ENCODE measurements around the gene KCNAB2. TPM values are rescaled to one million over a fixed set of nuclear protein-coding genes. Genes with fewer than 3 reads are reported as not detected.

The KCNAB2 gene
- polyA plus RNA-seq, 1 of the 3 experiments (the other 2 are of a cell fraction), result 7.6 TPM

DNA sequence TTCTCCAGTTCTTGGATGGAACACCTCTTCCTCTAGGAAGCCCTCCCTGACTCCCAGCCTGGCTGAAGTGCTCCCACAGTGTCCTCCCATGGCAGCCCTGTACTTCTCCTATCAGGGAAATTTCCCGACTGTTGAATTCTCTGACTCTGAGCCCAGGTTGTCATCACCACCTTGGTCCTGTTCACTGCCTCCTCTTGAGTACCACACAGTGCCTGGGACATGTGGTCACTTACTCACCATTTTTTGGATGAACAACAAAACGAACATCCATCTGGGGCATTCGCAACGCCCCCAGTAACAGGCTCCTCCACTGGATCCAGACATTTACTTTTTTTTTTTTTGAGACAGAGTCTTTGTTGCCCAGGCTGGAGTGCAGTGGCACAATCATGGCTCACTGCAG is 97.0 kb downstream of the KCNAB2 start:
- no peak for DNase-seq
- H3F3A ChIP-seq (replicated peaks; ENCODE audit: insufficient read depth), result no peaks in the 10 kb centered on the region
- no peaks in the 10 kb centered on the region for H3K27me3 ChIP-seq (ENCODE audit: insufficient read depth)
- ChIA-PET POLR2A (no interaction called here), CTCF (no interaction called here)
- no peaks in the 10 kb centered on the region for H3K79me2 ChIP-seq (ENCODE audit: insufficient read depth)
- no peaks in the 10 kb centered on the region for H3K4me1 ChIP-seq (ENCODE audit: control insufficient read depth in 1 of 2, insufficient read depth in 2 of 2, low read depth in 1 of 2, low read length in 1 of 2)
- no peaks in the 10 kb centered on the region for H3K36me3 ChIP-seq (replicated peaks in 1 of 2; ENCODE audit: control insufficient read depth in 1 of 2, insufficient read depth in 2 of 2, low read length in 1 of 2)
- H3K9me2 ChIP-seq, result no peaks in the 10 kb centered on the region
- H3K9ac ChIP-seq, result no peak overlapping the region
- H4K20me1 ChIP-seq (ENCODE audit: insufficient read depth), result no peaks in the 10 kb centered on the region
- no peak overlapping the region for H3K4me2 ChIP-seq
- H3K9me3 ChIP-seq, result no peaks in the 10 kb centered on the region
- no peak for TF ChIP-seq RFX5 (IDR thresholded peaks at IDR 0.05; ENCODE audit: low read length)
- TF ChIP-seq TAF1 (IDR thresholded peaks at IDR 0.05; ENCODE audit: borderline replicate concordance, low read depth, low read length), result no peak
- TF ChIP-seq, protein P1, sequence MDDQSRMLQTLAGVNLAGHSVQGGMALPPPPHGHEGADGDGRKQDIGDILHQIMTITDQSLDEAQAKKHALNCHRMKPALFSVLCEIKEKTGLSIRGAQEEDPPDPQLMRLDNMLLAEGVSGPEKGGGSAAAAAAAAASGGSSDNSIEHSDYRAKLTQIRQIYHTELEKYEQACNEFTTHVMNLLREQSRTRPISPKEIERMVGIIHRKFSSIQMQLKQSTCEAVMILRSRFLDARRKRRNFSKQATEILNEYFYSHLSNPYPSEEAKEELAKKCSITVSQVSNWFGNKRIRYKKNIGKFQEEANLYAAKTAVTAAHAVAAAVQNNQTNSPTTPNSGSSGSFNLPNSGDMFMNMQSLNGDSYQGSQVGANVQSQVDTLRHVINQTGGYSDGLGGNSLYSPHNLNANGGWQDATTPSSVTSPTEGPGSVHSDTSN (IDR thresholded peaks at IDR 0.05), result no peak
- no peak for TF ChIP-seq GATA2 (CRISPR knock-in tag; IDR thresholded peaks at IDR 0.05)
- no peak for TF ChIP-seq FOSL2 (IDR thresholded peaks at IDR 0.05; ENCODE audit: borderline replicate concordance, low read depth)
- TF ChIP-seq NRF1 (IDR thresholded peaks at IDR 0.05; ENCODE audit: low read depth, low read length), result no peak
- no peak for TF ChIP-seq MXI1 (IDR thresholded peaks at IDR 0.05; ENCODE audit: low read depth, low read length)
- no peak for TF ChIP-seq FOXJ3 (CRISPR knock-in tag; IDR thresholded peaks at IDR 0.05)
- no peak for TF ChIP-seq POLR2AphosphoS5 (IDR thresholded peaks at IDR 0.05; ENCODE audit: low read depth, low read length)
- TF ChIP-seq JUND (IDR thresholded peaks at IDR 0.05), result no peak
- TF ChIP-seq RAD21 (IDR thresholded peaks at IDR 0.05; ENCODE audit: low read length), result no peak
- TF ChIP-seq EZH2phosphoT487 (IDR thresholded peaks at IDR 0.05; ENCODE audit: borderline replicate concordance, low read depth), result no peak
- H3K4me3 ChIP-seq (ENCODE audit: low read depth in 2 of 2, low read length in 1 of 2), result no peak overlapping the region
- WGBS (ENCODE audit: low lambda C conversion rate), result 55% methylated on average over 4 of the region's 4 CpGs
- no peak overlapping the region for H3K27ac ChIP-seq (ENCODE audit: low read depth in 2 of 2, low read length in 1 of 2)
- H2AFZ ChIP-seq (ENCODE audit: low read depth), result no peak overlapping the region

DNA sequence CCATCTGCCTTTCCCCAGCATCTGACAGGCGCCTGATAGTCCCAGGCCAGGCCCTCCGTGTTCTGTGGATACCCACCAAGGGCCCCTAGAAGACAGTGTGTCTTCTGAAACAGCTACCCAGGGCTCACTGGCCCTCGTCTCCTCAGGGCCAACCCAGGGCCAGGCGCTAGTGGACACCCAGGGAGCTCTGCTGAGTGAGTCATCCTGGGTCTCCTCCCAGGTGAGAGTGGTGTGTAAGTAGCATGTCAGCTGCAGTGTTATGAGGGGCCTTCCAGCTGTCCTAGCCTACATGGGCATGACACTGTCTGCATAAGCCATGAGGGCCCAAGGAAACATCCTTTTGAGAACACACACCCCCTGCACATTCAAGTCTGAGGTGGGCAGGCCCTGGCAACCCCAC is 97.7 kb downstream of the KCNAB2 start:
- no peaks in the 10 kb centered on the region for H3K9me3 ChIP-seq
- H3K4me1 ChIP-seq (ENCODE audit: control insufficient read depth in 1 of 2, insufficient read depth in 2 of 2, low read depth in 1 of 2, low read length in 1 of 2), result peaks cover 0 to 2% of the 10 kb centered on the region in 2 experiments; a peak in 1 of 4 replicates
- no peak overlapping the region for H3K9ac ChIP-seq
- TF ChIP-seq TEAD4 (IDR thresholded peaks at IDR 0.05; ENCODE audit: borderline replicate concordance, insufficient read depth) (no peak), ELF1 (IDR thresholded peaks at IDR 0.05) (no peak), NFIC (IDR thresholded peaks at IDR 0.05; ENCODE audit: borderline replicate concordance) (no peak)
- TF ChIP-seq, protein P2, sequence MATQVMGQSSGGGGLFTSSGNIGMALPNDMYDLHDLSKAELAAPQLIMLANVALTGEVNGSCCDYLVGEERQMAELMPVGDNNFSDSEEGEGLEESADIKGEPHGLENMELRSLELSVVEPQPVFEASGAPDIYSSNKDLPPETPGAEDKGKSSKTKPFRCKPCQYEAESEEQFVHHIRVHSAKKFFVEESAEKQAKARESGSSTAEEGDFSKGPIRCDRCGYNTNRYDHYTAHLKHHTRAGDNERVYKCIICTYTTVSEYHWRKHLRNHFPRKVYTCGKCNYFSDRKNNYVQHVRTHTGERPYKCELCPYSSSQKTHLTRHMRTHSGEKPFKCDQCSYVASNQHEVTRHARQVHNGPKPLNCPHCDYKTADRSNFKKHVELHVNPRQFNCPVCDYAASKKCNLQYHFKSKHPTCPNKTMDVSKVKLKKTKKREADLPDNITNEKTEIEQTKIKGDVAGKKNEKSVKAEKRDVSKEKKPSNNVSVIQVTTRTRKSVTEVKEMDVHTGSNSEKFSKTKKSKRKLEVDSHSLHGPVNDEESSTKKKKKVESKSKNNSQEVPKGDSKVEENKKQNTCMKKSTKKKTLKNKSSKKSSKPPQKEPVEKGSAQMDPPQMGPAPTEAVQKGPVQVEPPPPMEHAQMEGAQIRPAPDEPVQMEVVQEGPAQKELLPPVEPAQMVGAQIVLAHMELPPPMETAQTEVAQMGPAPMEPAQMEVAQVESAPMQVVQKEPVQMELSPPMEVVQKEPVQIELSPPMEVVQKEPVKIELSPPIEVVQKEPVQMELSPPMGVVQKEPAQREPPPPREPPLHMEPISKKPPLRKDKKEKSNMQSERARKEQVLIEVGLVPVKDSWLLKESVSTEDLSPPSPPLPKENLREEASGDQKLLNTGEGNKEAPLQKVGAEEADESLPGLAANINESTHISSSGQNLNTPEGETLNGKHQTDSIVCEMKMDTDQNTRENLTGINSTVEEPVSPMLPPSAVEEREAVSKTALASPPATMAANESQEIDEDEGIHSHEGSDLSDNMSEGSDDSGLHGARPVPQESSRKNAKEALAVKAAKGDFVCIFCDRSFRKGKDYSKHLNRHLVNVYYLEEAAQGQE (IDR thresholded peaks at IDR 0.05; ENCODE audit: low read depth, low read length), result no peak
- WGBS (ENCODE audit: low lambda C conversion rate), result 57% methylated on average over 2 of the region's 4 CpGs
- no peak overlapping the region for H3K4me3 ChIP-seq (ENCODE audit: low read depth in 2 of 2, low read length in 1 of 2)
- H4K20me1 ChIP-seq (ENCODE audit: insufficient read depth), result no peaks in the 10 kb centered on the region
- H3K4me2 ChIP-seq, result no peak overlapping the region
- H2AFZ ChIP-seq (ENCODE audit: low read depth), result no peak overlapping the region
- DNase-seq, result no peak
- H3K79me2 ChIP-seq (ENCODE audit: insufficient read depth), result no peaks in the 10 kb centered on the region
- no peak overlapping the region for H3K27ac ChIP-seq (ENCODE audit: low read depth in 2 of 2, low read length in 1 of 2)
- no peaks in the 10 kb centered on the region for H3K9me2 ChIP-seq
- no peaks in the 10 kb centered on the region for H3K27me3 ChIP-seq (ENCODE audit: insufficient read depth)
- H3K36me3 ChIP-seq (replicated peaks in 1 of 2; ENCODE audit: control insufficient read depth in 1 of 2, insufficient read depth in 2 of 2, low read length in 1 of 2), result no peaks in the 10 kb centered on the region
- POLR2A ChIA-PET, result no interaction called here
- CTCF ChIA-PET, result no interaction called here
- H3F3A ChIP-seq (replicated peaks; ENCODE audit: insufficient read depth), result no peaks in the 10 kb centered on the region
